ENCODE measurements around the gene ANO2. TPM values are rescaled to one million over a fixed set of nuclear protein-coding genes. Genes with fewer than 3 reads are reported as not detected.

Gene ANO2
- total RNA-seq, 1 experiment from 2014 or later = 0.68 TPM

DNA sequence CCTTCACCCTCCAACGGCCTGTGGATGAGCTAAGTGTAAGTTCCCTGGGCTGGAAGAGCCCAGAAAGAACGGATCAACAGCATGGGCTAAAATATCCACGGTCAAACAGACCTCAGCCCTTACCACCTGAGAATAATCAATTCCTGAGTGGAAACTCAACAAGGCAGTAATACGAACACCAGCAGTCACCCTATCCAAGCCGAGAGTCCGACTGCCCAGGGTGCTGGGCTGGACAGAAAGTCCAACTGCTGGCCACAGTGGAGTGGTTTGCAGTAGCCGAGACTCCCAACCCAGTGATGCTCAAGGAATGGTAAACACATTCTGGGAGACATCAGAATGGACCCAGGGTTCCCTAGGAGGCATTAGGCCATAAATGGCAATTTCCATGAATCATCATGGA is 36.8 kb downstream of the ANO2 start:
- H3K27ac Mint-ChIP-seq (ENCODE audit: unreplicated experiment) = no peak overlapping the region
- H3K4me1 Mint-ChIP-seq (ENCODE audit: low read depth, unreplicated experiment) = no peaks in the 10 kb centered on the region
- TF ChIP-seq, protein P1, sequence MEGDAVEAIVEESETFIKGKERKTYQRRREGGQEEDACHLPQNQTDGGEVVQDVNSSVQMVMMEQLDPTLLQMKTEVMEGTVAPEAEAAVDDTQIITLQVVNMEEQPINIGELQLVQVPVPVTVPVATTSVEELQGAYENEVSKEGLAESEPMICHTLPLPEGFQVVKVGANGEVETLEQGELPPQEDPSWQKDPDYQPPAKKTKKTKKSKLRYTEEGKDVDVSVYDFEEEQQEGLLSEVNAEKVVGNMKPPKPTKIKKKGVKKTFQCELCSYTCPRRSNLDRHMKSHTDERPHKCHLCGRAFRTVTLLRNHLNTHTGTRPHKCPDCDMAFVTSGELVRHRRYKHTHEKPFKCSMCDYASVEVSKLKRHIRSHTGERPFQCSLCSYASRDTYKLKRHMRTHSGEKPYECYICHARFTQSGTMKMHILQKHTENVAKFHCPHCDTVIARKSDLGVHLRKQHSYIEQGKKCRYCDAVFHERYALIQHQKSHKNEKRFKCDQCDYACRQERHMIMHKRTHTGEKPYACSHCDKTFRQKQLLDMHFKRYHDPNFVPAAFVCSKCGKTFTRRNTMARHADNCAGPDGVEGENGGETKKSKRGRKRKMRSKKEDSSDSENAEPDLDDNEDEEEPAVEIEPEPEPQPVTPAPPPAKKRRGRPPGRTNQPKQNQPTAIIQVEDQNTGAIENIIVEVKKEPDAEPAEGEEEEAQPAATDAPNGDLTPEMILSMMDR (IDR thresholded peaks at IDR 0.05; ENCODE audit: insufficient read depth in 1 of 2, low read depth in 1 of 2, low read length in 1 of 2, severe bottlenecking in 1 of 2, unreplicated experiment in 1 of 2) = no peak
- peaks cover 43% of the 10 kb centered on the region for H3K27me3 Mint-ChIP-seq (ENCODE audit: insufficient read depth, unreplicated experiment)
- Histone ChIP-seq H3K4me1 (no peaks in the 10 kb centered on the region), H3K4me3 (ENCODE audit: low read depth, low read length) (no peak overlapping the region), H3K27me3 (replicated peaks; ENCODE audit: control insufficient read depth, insufficient read depth, low read length) (peaks cover 2% of the 10 kb centered on the region), H3K36me3 (ENCODE audit: control insufficient read depth, insufficient read depth, low read length) (no peaks in the 10 kb centered on the region; the same call in 1 of the 2 replicates), H3K9me3 (no peaks in the 10 kb centered on the region)
- no TSS peak for BruUV-seq (replicated peaks)
- POLR2A ChIA-PET = no interaction called here
- intact Hi-C loops (cut with micrococcal nuclease; ENCODE audit: unreplicated experiment) = no loop called here
- no peaks in the 10 kb centered on the region for H3K9me3 Mint-ChIP-seq (ENCODE audit: unreplicated experiment)
- DNase-seq = no peak
- CTCF ChIA-PET = interaction anchor here (0.6 kb wide), 1 partner anchor 1315 kb away, joined by 3 read pairs; no protein-coding TSS in a partner anchor
- H3K36me3 Mint-ChIP-seq (ENCODE audit: insufficient read depth, unreplicated experiment) = no peaks in the 10 kb centered on the region
- H3K4me3 Mint-ChIP-seq (ENCODE audit: unreplicated experiment) = no peak overlapping the region

DNA sequence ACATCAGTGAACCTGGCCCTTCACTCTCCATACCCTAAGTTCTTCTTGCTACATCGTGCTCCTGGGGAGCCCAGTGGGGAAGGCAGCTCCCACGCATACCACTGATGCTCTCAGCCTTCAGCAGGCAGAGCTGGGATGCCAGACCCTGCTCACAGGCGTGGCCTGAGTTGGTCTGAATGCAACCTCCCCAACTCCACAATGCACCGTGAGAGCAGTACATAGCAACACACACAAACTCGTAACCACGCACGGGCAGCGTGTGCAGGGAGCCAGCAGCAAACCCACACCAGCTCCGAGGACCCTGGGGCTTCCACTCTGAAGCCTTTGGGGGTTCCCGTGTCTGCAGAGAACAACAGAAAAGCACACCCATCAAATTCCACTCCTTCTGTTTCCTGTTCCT is 37.3 kb downstream of the ANO2 start:
- H3K27ac Mint-ChIP-seq (ENCODE audit: unreplicated experiment) = no peak overlapping the region
- Histone ChIP-seq H3K27me3 (replicated peaks; ENCODE audit: control insufficient read depth, insufficient read depth, low read length) (peaks cover 2% of the 10 kb centered on the region), H3K4me3 (ENCODE audit: low read depth, low read length) (no peak overlapping the region), H3K4me1 (no peaks in the 10 kb centered on the region), H3K9me3 (no peaks in the 10 kb centered on the region), H3K36me3 (ENCODE audit: control insufficient read depth, insufficient read depth, low read length) (no peaks in the 10 kb centered on the region; the same call in 1 of the 2 replicates)
- ChIA-PET CTCF (no interaction called here), POLR2A (no interaction called here)
- peaks cover 39% of the 10 kb centered on the region for H3K27me3 Mint-ChIP-seq (ENCODE audit: insufficient read depth, unreplicated experiment)
- no peaks in the 10 kb centered on the region for H3K4me1 Mint-ChIP-seq (ENCODE audit: low read depth, unreplicated experiment)
- BruUV-seq (replicated peaks) = no TSS peak
- H3K4me3 Mint-ChIP-seq (ENCODE audit: unreplicated experiment) = no peak overlapping the region
- intact Hi-C loops (cut with micrococcal nuclease; ENCODE audit: unreplicated experiment) = no loop called here
- H3K36me3 Mint-ChIP-seq (ENCODE audit: insufficient read depth, unreplicated experiment) = no peaks in the 10 kb centered on the region
- H3K9me3 Mint-ChIP-seq (ENCODE audit: unreplicated experiment) = no peaks in the 10 kb centered on the region
- no peak for DNase-seq
- TF ChIP-seq, protein P1 (IDR thresholded peaks at IDR 0.05; ENCODE audit: insufficient read depth in 1 of 2, low read depth in 1 of 2, low read length in 1 of 2, severe bottlenecking in 1 of 2, unreplicated experiment in 1 of 2) = no peak

DNA sequence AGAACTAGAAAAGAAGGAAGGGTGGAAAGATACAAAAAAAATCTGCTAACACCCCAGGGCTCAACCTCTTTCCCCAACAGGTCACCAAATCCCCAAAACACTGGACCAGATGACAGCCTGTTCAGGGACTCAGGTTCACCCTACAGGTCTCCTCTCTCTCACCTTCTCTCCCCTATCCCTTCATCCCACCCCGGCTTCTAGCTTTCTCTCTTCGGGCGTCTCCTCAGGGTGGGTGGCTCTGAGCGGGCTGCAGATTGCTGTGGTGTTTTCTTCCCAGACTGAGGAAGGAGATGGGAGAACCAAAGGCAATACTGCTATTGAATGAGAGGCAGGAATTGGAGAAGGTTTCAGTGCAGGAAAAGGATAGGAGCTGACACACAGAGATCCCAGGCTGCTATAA is 39.3 kb downstream of the ANO2 start:
- H3K36me3 Mint-ChIP-seq (ENCODE audit: insufficient read depth, unreplicated experiment) = no peaks in the 10 kb centered on the region
- H3K27ac Mint-ChIP-seq (ENCODE audit: unreplicated experiment) = no peak overlapping the region
- Histone ChIP-seq H3K4me1 (no peaks in the 10 kb centered on the region), H3K9me3 (no peaks in the 10 kb centered on the region), H3K4me3 (ENCODE audit: low read depth, low read length) (no peak overlapping the region), H3K36me3 (ENCODE audit: control insufficient read depth, insufficient read depth, low read length) (no peaks in the 10 kb centered on the region; the same call in 1 of the 2 replicates), H3K27me3 (replicated peaks; ENCODE audit: control insufficient read depth, insufficient read depth, low read length) (no peaks in the 10 kb centered on the region; the same call in none of the 2 replicates)
- intact Hi-C loops (cut with micrococcal nuclease; ENCODE audit: unreplicated experiment) = no loop called here
- no TSS peak for BruUV-seq (replicated peaks)
- H3K27me3 Mint-ChIP-seq (ENCODE audit: insufficient read depth, unreplicated experiment) = peaks cover 35% of the 10 kb centered on the region
- no peak for DNase-seq
- ChIA-PET POLR2A (no interaction called here), CTCF (no interaction called here)
- H3K4me1 Mint-ChIP-seq (ENCODE audit: low read depth, unreplicated experiment) = no peaks in the 10 kb centered on the region
- no peak overlapping the region for H3K4me3 Mint-ChIP-seq (ENCODE audit: unreplicated experiment)
- TF ChIP-seq, protein P1 (IDR thresholded peaks at IDR 0.05; ENCODE audit: insufficient read depth in 1 of 2, low read depth in 1 of 2, low read length in 1 of 2, severe bottlenecking in 1 of 2, unreplicated experiment in 1 of 2) = no peak
- H3K9me3 Mint-ChIP-seq (ENCODE audit: unreplicated experiment) = no peaks in the 10 kb centered on the region
